GM23248 (cell line): ENCODE data around the gene UPF2.

ENCODE experiments used
- EZH2 ChIP-seq: fragments of 200-600 bp; sonication (generic); IDR thresholded peaks from 2 replicates; pipeline ENCODE4 v1.6.1; 2018; ENCODE audit warnings: antibody characterized with exemption, mild to moderate bottlenecking; ENCODE audit not compliant: insufficient read depth, poor library complexity, severe bottlenecking
- EZH2phosphoT487 ChIP-seq: fragments of 200-600 bp; sonication (generic); IDR thresholded peaks from 2 replicates; pipeline ENCODE4 v1.6.1; 2018; ENCODE audit warnings: antibody characterized with exemption, moderate library complexity, mild to moderate bottlenecking, low read depth; ENCODE audit not compliant: insufficient read depth

- no peak for TF ChIP-seq EZH2
- no peak for TF ChIP-seq EZH2phosphoT487
Measured at GRCh38 chr10:12036073-12036655, 6.4 kb downstream of the UPF2 start.
